HG03039 (cell line): ENCODE measurements around the gene L3MBTL4.

Source experiments
- ATAC-seq: cut with Tn5 transposase; IDR thresholded peaks from one replicate; pipeline ENCODE4 v1.9.1; 2021; ENCODE audit warnings: mild to moderate bottlenecking, moderate library complexity; ENCODE audit not compliant: unreplicated experiment

The L3MBTL4 gene

DNA sequence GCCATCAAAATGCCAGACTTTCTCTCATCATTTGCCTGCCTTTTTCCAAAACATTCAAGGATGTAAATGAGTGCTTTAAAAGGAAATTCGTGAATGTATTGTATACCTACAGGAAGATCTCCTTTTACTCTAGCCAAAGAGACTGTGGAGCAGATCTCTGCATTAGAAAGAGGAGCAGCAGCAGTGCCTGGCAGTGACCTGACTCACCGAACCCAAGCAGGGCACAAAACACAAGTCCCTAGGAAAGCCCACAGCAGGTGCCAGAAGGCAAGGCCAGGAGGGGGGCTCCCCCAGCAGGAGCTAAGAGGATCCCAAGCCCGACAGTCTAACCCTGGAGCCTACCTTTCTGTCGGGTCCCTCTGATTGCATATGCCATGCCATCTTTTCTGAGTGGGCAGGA is 47.9 kb downstream of the L3MBTL4 start:
- no peak for ATAC-seq

DNA sequence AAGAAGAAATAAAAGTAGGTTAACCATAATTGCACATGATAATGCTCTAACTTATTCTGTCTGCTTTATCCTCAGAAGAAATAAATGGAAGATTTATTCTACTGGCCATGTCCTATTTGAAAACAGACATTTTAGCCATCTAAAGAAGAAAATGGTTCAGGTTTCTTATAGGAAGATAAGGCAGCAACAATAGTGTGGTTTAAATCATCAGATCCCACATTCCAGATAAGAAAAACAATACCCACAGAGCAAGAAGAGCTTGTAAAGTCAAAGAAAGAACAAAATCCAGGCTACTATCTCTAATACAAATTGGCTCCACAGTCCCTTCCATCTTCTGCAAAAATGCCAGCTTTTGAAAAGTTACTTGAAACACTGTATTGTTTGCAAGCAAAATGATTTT is 49.3 kb downstream of the L3MBTL4 start:
- no peak for ATAC-seq

DNA sequence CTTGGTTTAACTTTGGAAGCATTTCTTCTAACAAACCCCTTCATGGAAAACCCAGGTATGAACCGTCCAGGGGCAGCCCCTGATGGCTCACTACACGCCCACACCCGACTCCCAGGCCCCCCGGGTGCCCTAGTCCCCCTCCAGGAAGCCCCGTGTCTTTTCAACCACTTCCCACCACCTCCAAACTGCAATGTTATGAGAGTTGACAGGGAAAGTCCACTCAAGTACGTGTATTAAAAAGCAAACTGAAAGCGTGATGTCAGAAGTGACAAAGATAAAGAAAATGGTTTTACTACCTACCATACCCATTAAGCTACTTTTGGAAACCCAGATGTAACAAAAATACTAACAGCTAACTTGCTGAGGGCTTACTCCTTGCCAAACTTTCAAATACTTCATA is 51.5 kb downstream of the L3MBTL4 start:
- ATAC-seq: peak; percentile 66

DNA sequence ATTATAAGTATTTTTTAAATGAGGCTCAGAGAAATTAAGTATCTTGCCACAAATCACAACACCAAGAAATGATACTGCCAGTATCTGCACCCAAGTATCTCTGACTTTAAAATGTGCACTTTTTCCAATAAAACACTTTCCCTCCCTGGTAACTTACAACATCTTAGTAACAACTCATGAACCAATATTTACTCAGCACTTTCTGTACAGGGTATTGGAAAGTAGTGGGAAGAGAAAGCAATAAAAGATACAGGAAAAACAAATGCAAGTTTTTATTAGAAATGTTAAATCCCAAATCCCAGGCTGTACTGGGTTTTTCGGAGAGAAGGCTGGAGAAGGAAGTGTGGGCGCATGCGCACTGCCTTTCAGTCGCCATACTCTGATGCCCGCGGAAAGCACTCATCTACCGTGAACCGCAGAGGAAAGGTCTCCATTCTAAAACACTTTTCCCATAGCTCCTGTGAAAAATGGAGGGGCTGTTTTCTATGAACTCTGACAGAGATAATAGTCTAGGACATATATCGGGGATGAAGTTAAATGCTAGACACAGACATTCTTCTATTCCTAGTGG is 52.1 kb downstream of the L3MBTL4 start:
- no peak for ATAC-seq

DNA sequence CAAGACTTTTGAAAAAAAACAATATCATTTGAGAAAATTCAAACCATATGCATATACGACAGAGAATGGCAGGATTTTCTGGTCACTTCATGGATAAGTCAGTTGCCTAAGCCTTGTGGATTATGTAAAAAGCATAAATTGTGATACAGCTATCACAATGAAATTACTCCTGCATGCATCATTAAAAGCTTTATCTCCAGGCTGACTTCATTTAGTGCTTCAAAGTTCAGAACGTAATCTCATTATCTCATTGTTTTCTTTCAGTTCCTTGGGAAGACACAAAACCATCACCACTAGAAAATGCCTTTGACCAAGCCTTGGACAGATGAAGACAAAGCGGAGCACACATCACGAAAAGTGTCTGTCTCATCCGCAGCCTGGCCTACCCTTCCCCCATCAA is 57.0 kb downstream of the L3MBTL4 start:
- no peak for ATAC-seq

DNA sequence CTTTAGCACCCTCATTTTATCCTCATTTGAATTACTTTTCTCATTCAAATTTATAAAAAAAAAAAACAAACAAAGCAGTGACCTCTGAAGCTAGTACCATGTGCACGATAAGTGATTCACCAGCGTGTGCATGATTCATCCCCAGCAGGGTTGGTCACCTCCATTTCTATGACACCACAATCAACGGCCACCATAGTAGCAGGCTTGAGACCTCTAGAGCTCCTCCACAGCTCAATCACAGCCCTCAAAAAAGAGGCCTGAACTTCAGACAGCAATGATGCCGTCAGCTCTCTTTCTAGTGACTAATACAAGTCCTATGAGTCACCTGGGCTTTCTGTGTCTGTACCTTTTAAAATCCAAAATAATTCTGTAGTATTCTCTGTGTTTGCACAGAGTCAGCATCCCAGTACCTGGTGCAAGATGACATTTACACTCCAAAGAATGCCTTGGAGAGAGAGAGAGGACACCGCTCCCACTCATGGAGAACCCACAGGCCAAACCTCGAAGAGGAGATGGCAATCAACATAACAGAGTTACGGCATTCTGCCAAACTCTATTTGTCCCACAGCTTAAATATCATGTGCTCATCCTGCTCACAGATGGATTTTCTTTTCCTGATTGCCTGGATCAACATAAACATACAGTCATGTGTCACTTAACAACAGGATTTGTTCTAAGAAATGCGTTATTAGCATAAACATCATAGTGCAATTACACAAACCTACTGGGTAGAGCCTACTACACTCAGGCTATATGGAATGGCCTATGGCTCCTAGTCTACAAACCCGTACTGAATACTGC is 58.7 kb downstream of the L3MBTL4 start:
- peak; percentile 72 for ATAC-seq

DNA sequence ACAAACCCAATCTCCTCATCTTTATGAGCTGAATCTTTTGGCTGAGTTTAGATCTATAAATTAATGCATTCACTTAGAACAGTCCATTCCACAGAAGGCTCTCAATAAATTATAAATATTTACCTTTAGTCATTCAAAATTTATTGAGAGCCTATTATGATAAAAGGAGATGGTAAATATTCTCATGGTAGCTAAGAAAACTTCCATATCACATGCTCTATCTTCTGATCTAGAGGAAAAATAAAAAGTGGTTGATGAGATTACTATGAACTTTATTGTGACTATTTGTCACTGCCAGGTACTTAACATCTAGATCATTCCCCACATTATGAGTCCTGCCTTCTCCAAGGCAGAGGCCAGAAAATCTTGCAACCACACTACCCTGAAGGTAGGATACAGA is 62.4 kb downstream of the L3MBTL4 start:
- no peak for ATAC-seq

DNA sequence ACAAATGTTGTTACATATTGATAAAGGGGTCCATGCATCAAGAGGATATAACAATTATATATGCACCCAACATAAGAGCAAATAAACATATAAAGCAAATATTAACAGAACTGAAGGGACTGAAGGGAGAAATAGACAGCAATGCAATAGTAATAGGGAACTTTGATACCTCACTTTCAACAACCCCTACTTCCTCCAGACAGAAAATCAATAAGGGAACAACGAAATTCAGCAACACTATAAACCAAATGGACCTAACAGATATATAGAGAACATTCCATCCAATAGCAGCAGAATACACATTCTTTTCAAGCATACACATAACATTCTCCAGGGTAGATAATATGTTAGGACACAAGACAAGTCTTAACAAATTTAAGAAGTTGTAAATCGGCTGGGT is 71.7 kb downstream of the L3MBTL4 start:
- no peak for ATAC-seq

DNA sequence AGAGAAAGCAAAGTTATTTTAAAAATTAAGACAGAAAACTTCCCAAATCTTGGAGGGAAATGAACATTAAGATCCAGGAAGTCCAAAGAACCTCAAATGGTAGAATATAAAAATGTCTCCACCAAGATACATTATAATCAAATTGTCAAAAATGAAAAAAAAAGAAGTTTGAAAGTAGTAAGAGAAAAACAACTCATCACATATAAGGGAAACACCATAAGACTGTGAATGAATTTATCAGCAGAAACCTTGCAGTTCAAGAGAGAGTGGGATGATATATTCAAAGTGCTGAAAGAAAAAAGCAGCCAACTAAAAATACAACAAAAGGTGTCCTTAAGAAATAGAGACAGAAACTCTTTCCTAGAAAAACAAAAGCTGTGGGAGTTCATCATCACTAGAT is 73.0 kb downstream of the L3MBTL4 start:
- no peak for ATAC-seq

DNA sequence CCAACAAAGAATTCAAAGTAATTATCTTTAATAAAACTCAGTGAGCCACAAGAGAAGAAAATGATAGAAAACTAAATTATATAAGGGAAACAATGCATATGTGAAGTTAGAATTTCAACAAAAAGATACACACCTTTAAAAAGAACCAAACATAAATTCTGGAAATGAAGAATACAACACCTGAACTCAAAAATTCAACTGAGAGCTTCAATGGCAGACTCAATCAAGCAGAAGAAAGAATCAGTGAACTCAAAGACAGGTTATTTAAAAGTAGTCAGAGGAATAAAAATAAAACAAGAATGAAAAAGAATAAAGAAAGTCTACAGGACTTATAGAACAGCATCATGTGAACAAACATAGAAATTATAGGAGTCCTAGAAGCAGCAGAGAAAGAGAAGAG is 73.4 kb downstream of the L3MBTL4 start:
- ATAC-seq: no peak

DNA sequence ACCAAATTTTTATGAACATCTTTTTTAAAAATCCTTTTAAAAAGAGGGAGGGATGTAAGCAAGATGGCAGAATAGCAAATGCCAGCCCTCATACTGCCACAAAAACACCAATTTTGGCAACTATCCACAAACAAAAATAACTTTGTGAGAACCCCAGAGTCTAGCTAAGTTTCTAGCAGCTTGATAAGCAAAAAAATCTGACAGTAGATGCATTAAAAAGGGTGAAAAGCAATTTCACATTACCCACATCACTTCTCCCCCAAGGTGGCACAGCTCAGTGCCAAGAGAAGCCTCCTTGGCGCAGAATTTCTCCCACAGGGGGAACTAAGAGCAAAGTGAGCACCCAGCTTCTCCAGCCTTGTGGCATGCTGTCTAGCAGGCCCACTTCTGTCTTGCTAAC is 74.6 kb downstream of the L3MBTL4 start:
- ATAC-seq: no peak

DNA sequence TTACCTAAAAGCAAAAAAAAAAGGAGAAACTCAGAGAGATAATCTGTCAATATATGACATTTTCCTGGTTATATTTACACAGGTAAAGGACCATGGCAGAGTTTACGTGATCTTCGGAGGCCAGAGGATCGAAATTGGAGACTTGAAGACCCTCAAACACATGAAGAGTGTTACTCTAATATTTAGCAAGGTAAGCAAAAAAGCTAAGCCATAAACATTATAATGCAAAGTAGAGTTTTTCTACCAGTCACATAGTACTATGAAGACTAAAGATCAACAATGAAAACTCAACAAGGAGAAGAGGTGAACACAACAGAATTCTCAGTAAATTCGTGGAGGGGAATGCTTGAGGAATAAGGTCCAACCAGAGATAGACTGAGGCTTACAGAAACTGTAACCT is 78.5 kb downstream of the L3MBTL4 start:
- ATAC-seq: no peak

DNA sequence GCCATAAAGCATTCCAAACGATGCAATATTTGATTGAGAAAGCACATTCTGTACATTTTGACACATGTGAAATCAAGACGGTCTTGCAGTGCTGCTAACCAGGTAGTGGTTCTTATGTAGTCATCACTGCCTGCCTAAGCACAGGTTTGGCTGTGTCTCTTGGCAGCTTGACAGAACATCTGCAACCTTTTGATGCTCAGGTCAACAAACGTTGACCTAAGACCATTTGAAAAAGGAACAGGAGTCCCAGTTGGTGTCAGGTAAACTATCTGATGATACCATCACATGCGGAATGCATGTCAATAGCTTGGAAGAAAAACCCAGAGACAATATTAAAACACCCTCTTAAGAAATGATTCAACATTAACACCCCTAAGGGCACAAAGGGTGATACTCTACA is 80.7 kb downstream of the L3MBTL4 start:
- no peak for ATAC-seq

DNA sequence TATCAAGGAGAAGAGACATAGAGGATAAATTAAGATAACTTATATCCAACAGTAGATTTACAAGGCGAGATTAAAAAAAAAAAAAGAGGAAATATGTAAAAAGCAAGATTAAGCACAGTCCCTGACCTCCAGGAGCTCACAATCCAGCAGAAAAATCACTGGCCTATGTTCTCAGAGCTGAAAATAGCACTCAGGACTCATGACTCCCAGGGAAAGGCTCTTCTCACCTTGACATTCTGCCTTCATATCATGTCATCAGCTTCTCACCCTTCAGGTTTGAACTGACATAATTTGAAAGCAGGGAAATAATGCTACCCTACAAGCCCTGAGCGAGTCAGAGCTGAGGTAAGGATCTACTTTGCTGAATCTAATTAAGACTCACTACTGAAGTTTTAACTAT is 82.8 kb downstream of the L3MBTL4 start:
- ATAC-seq: no peak

DNA sequence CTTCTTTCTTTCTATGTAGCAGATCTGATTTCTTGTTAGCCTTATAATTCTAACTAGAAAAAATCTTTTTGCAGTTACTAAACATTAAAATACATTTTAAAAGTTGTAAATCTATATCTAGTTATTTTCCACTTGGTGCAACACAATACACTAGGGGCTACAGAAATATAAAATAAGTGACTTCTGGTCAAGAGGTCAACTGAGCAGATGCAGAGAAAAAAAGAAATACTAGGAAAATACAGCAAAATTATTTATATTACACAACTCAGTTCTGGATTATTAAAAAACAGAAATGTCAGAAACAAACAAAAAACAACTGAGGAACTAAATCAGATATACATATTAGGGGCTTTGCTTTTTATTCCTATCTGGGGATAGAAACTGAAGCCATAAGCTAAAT is 83.9 kb downstream of the L3MBTL4 start:
- ATAC-seq: no peak

DNA sequence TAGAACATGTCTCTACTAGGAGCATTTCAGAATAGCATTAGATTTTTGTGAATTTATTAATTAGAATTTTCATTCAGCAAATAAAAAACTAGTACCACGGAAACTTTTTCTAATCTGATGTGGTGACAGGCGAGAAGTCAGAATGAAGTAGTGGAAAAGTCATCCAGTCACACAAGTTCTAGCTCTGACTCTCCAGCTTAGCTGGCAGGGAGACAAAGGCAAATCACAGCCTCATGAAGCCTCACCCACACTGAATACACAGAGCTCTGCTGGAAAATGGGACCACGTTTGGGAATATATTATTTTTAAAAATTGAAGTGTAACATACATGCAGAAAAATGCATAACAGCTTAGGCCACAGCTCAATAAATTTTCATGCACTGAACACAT is 86.1 kb downstream of the L3MBTL4 start:
- ATAC-seq: no peak

DNA sequence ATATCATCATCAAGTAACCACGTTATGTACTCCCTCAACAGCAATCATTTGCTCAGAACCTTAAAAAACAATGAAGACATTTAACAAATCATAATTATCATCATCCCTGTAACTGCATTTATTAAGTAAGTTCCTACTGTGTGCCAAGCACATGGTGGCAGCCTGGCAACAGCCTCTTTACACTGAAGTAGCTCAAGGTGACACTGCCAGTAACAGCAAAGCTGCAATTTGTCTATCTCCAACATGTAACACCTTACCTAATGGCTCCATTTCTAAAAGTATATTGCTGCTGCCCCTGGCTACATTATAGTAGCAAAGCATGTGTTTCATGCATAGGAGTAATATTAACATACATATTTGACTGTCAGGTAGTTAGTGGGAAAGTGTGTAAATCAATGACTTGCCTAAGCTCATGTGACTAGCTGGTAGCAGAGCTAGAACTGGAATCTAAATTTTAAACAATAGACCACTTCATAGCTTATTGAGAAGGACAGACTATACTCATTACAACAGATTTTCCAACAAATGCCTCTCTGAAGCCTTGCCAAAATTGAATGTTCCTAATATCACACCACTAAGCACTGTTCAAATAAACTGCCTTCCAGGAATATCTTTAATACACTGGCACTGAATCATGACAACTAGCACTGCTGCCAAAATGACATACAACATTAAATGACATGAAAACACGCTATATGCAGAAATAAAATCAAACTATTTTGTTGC is 86.7 kb downstream of the L3MBTL4 start:
- ATAC-seq: no peak

DNA sequence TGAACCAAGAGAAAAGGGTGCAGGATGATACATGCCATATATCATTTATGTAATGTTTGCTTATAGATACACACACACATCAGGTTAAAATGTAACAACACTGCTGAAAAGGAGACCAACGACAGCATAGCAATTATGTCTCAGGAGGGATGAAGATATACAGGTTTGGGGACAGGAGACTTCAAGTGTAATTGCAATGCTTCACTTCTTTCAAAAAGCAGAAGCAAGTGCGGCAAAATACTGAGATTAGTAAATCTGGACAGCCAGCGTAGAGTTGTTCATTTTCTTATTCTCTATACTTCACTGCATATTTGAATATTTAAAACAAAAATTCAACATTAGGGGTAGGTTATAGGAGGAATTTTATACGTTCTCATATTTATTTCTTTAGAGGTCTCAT is 87.2 kb downstream of the L3MBTL4 start:
- no peak for ATAC-seq

DNA sequence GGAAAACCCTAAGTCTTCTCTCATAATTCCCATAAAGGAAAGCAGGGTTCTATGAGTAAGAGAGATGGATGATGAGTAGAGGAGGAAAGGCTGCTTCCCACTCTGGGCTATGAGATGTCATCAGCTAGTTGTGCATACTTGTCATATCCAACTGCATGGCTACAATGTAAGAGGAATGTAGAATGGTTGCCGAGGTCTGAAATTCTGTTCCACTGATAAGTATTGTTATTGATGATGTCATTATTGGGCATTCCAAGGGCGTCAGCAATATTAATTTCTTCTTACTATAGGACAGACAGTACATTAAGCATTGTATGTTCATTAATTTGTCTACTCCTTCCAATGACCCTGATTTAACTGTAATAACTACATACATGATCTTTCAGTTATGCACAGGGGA is 88.1 kb downstream of the L3MBTL4 start:
- no peak for ATAC-seq

DNA sequence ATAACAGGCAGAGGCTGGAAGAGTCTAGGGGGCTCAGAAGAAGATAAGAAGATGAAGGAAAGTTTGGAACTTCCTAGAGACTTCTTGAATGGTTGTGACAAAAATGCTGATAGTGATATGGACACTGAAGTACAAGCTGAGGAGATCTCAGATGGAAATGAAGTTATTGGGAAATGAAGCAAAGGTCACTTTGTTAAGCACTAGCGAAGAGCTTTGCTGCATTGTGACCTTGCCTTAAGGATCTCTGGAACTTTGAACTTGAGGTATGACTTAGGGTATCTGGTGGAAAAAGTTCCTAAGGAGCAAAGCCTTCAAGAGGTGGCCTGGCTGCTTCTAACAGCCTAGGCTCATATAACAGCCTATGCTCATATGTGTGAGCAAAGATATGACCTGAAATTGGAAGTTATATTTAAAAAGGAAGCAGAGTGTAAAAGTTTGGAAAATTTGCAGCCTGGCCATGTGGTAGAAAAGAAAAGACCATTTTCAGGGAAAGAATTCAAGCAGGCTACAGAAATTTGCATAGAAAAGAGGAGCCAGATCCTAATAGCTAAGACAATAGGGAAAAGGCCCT is 91.3 kb downstream of the L3MBTL4 start:
- ATAC-seq: no peak

DNA sequence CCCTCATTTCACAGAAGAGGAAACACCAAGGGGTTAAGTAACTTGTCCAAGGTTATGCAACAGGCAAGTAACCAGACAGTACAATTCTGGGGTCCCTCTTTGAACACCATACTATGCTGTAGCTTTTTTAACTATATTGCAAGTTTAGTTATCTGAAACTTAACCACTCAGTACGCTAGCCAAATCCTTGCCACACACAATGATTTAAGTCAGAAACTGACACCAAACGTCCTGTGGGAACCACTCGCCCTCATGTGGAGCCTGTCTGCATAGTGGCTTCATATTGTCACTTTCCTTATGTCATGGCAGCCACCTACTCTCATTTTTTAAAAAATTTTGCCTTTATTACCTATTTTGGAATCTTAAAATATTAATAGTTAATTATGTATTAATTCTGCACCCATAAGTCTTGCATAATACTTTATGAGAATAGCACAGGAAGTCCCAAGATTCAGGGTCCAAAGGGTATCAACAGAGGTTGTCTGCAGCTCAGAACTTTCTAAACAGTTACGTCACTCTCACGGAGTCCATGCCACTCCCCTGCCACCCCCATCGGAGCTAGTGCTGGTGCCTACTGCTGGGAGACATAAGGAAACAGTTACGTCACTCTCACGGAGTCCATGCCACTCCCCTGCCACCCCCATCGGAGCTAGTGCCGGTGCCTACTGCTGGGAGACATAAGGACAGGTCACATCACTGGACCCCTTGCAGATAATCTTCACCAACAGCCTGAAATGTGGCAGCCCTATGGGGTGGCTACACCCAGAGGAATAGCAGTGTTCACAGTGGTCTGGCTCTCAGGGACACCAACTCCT is 99.0 kb downstream of the L3MBTL4 start:
- ATAC-seq: no peak
